Adipocyte (in vitro differentiated cells): ENCODE measurements around the gene SLC15A1.

ENCODE experiments used
- DNase-seq: peaks from one replicate; pipeline ENCODE4 v3.0.0-alpha.2; 2015; ENCODE audit warnings: low read depth
- H3K27me3 ChIP-seq: replicated peaks from 2 replicates; pipeline ENCODE4 v1.7.0; 2013; ENCODE audit warnings: mild to moderate bottlenecking, low read length, moderate library complexity; ENCODE audit not compliant: control insufficient read depth, insufficient read depth
- H3K36me3 ChIP-seq: 2 replicates; pipeline ENCODE4 v1.7.0; 2013; ENCODE audit warnings: low read length, mild to moderate bottlenecking, moderate library complexity; ENCODE audit not compliant: control insufficient read depth, insufficient read depth, severe bottlenecking
- H3K4me1 ChIP-seq: 2 replicates; pipeline ENCODE4 v1.7.0; 2013; ENCODE audit warnings: mild to moderate bottlenecking, low read length, moderate library complexity; ENCODE audit not compliant: control insufficient read depth, insufficient read depth
- H3K4me3 ChIP-seq: 2 replicates; pipeline ENCODE4 v1.7.0; 2013; ENCODE audit warnings: mild to moderate bottlenecking, low read length, moderate library complexity
- H3K9ac ChIP-seq: 2 replicates; pipeline ENCODE4 v1.7.0; 2013; ENCODE audit warnings: mild to moderate bottlenecking, low read length, moderate library complexity
- H3K9me3 ChIP-seq: 2 replicates; pipeline ENCODE4 v1.7.0; 2013; ENCODE audit warnings: mild to moderate bottlenecking, low read length, moderate library complexity; ENCODE audit not compliant: control insufficient read depth

Gene SLC15A1

GRCh38 chr13:98792321-98792720, 39.8 kb upstream of the SLC15A1 start:
- no peak for DNase-seq
- Histone ChIP-seq H3K36me3 (peaks cover 6% of the 10 kb centered on the region), H3K9ac (no peak overlapping the region), H3K27me3 (peaks cover 12% of the 10 kb centered on the region), H3K9me3 (no peaks in the 10 kb centered on the region), H3K4me3 (no peak overlapping the region), H3K4me1 (no peaks in the 10 kb centered on the region)

- H3K4me1 ChIP-seq: no peaks in the 10 kb centered on the region
- DNase-seq: no peak
- peaks cover 6% of the 10 kb centered on the region for H3K36me3 ChIP-seq
- H3K27me3 ChIP-seq: peaks cover 19% of the 10 kb centered on the region
- no peak overlapping the region for H3K4me3 ChIP-seq
- no peaks in the 10 kb centered on the region for H3K9me3 ChIP-seq
- no peak overlapping the region for H3K9ac ChIP-seq
These were observed 39.1 kb upstream of the SLC15A1 start for GRCh38 chr13:98791611-98792010.

GRCh38 chr13:98787996-98788395, 35.5 kb upstream of the SLC15A1 start:
- no peak for DNase-seq
- Histone ChIP-seq H3K4me1 (no peaks in the 10 kb centered on the region), H3K9me3 (no peaks in the 10 kb centered on the region), H3K27me3 (peaks cover 33% of the 10 kb centered on the region), H3K4me3 (no peak overlapping the region), H3K9ac (no peak overlapping the region), H3K36me3 (no peaks in the 10 kb centered on the region)

- DNase-seq: no peak
- no peaks in the 10 kb centered on the region for H3K4me1 ChIP-seq
- H3K36me3 ChIP-seq: no peaks in the 10 kb centered on the region
- H3K27me3 ChIP-seq: peaks cover 33% of the 10 kb centered on the region
- H3K9me3 ChIP-seq: no peaks in the 10 kb centered on the region
- no peak overlapping the region for H3K9ac ChIP-seq
- no peak overlapping the region for H3K4me3 ChIP-seq
These were observed 34.7 kb upstream of the SLC15A1 start for GRCh38 chr13:98787173-98787572.

GRCh38 chr13:98786023-98786422, 33.6 kb upstream of the SLC15A1 start:
- H3K9me3 ChIP-seq: no peaks in the 10 kb centered on the region
- no peak overlapping the region for H3K4me3 ChIP-seq
- DNase-seq: no peak
- H3K4me1 ChIP-seq: no peaks in the 10 kb centered on the region
- H3K36me3 ChIP-seq: no peaks in the 10 kb centered on the region
- H3K9ac ChIP-seq: no peak overlapping the region
- peaks cover 40% of the 10 kb centered on the region for H3K27me3 ChIP-seq

- no peaks in the 10 kb centered on the region for H3K9me3 ChIP-seq
- no peak for DNase-seq
- H3K9ac ChIP-seq: no peak overlapping the region
- H3K4me1 ChIP-seq: no peaks in the 10 kb centered on the region
- H3K27me3 ChIP-seq: peaks cover 40% of the 10 kb centered on the region
- H3K4me3 ChIP-seq: no peak overlapping the region
- no peaks in the 10 kb centered on the region for H3K36me3 ChIP-seq
These were observed 32.9 kb upstream of the SLC15A1 start for GRCh38 chr13:98785405-98785804.

- Histone ChIP-seq H3K4me1 (no peaks in the 10 kb centered on the region), H3K4me3 (no peak overlapping the region), H3K36me3 (no peaks in the 10 kb centered on the region), H3K9ac (no peak overlapping the region), H3K9me3 (no peaks in the 10 kb centered on the region), H3K27me3 (peaks cover 40% of the 10 kb centered on the region)
- DNase-seq: no peak
These were observed 32.2 kb upstream of the SLC15A1 start for GRCh38 chr13:98784666-98785065.

- Histone ChIP-seq H3K27me3 (peaks cover 40% of the 10 kb centered on the region), H3K4me3 (no peak overlapping the region), H3K4me1 (no peaks in the 10 kb centered on the region), H3K9ac (no peak overlapping the region), H3K9me3 (no peaks in the 10 kb centered on the region), H3K36me3 (no peaks in the 10 kb centered on the region)
- no peak for DNase-seq
These were observed 31.5 kb upstream of the SLC15A1 start for GRCh38 chr13:98783856-98784478.

GRCh38 chr13:98782654-98783053, 30.2 kb upstream of the SLC15A1 start:
- H3K27me3 ChIP-seq: peaks cover 37% of the 10 kb centered on the region
- no peaks in the 10 kb centered on the region for H3K4me1 ChIP-seq
- H3K36me3 ChIP-seq: no peaks in the 10 kb centered on the region
- DNase-seq: no peak
- H3K9me3 ChIP-seq: no peaks in the 10 kb centered on the region
- no peak overlapping the region for H3K4me3 ChIP-seq
- H3K9ac ChIP-seq: no peak overlapping the region

GRCh38 chr13:98781905-98782304, 29.4 kb upstream of the SLC15A1 start:
- Histone ChIP-seq H3K9me3 (no peaks in the 10 kb centered on the region), H3K27me3 (peaks cover 30% of the 10 kb centered on the region), H3K36me3 (no peaks in the 10 kb centered on the region), H3K4me3 (no peak overlapping the region), H3K4me1 (no peaks in the 10 kb centered on the region), H3K9ac (no peak overlapping the region)
- DNase-seq: no peak

- no peaks in the 10 kb centered on the region for H3K9me3 ChIP-seq
- no peak overlapping the region for H3K9ac ChIP-seq
- no peak overlapping the region for H3K4me3 ChIP-seq
- DNase-seq: no peak
- no peaks in the 10 kb centered on the region for H3K4me1 ChIP-seq
- H3K36me3 ChIP-seq: no peaks in the 10 kb centered on the region
- peaks cover 25% of the 10 kb centered on the region for H3K27me3 ChIP-seq
These were observed 29.0 kb upstream of the SLC15A1 start for GRCh38 chr13:98781470-98781869.

GRCh38 chr13:98781045-98781444, 28.6 kb upstream of the SLC15A1 start:
- Histone ChIP-seq H3K36me3 (no peaks in the 10 kb centered on the region), H3K9ac (no peak overlapping the region), H3K9me3 (no peaks in the 10 kb centered on the region), H3K4me3 (no peak overlapping the region), H3K27me3 (peaks cover 21% of the 10 kb centered on the region), H3K4me1 (no peaks in the 10 kb centered on the region)
- DNase-seq: no peak
